Dendritic cell treated with granulocyte-macrophage colony-stimulating factor and Interleukin-4, amounts not matched to agents 40 ng/mL and 50 ng/mL, for 4 days (primary cell): ENCODE measurements around the gene AUTS2.

Experiments
- H3K27ac Mint-ChIP-seq: one replicate; pipeline ENCODE4 v1.8.0; 2022; ENCODE audit warnings: mild to moderate bottlenecking, mixed read lengths
- H3K27me3 Mint-ChIP-seq: one replicate; pipeline ENCODE4 v1.8.0; 2022; ENCODE audit warnings: mild to moderate bottlenecking, mixed read lengths
- H3K36me3 Mint-ChIP-seq: one replicate; pipeline ENCODE4 v1.8.0; 2022; ENCODE audit warnings: low read depth, mixed read lengths
- H3K4me1 Mint-ChIP-seq: one replicate; pipeline ENCODE4 v1.8.0; 2022; ENCODE audit warnings: low read depth, mixed read lengths
- H3K4me3 Mint-ChIP-seq: one replicate; pipeline ENCODE4 v1.8.0; 2022; ENCODE audit warnings: mild to moderate bottlenecking, moderate library complexity, mixed read lengths
- H3K9me3 Mint-ChIP-seq: one replicate; pipeline ENCODE4 v1.8.0; 2022; ENCODE audit warnings: mixed read lengths
- intact Hi-C: fragments of 100-400 bp; cut with micrococcal nuclease; formaldehyde crosslinking; loops from one replicate; pipeline ENCODE4 v1.15.0; 2022

Gene AUTS2

GRCh38 chr7:70472601-70473237, 874.4 kb downstream of the AUTS2 start:
- H3K27ac Mint-ChIP-seq = no peak overlapping the region
- H3K4me1 Mint-ChIP-seq = no peaks in the 10 kb centered on the region
- H3K4me3 Mint-ChIP-seq = no peak overlapping the region
- intact Hi-C loops = no loop called here
- H3K36me3 Mint-ChIP-seq = no peaks in the 10 kb centered on the region
- H3K27me3 Mint-ChIP-seq = no peaks in the 10 kb centered on the region
- no peaks in the 10 kb centered on the region for H3K9me3 Mint-ChIP-seq

- intact Hi-C loops = no loop called here
- no peaks in the 10 kb centered on the region for H3K9me3 Mint-ChIP-seq
- H3K27me3 Mint-ChIP-seq = no peaks in the 10 kb centered on the region
- H3K4me3 Mint-ChIP-seq = no peak overlapping the region
- H3K4me1 Mint-ChIP-seq = no peaks in the 10 kb centered on the region
- no peaks in the 10 kb centered on the region for H3K36me3 Mint-ChIP-seq
- H3K27ac Mint-ChIP-seq = no peak overlapping the region
These were observed 876.5 kb downstream of the AUTS2 start for GRCh38 chr7:70474639-70475234.

GRCh38 chr7:70477036-70478010, 879.0 kb downstream of the AUTS2 start:
- intact Hi-C loops = no loop called here
- no peak overlapping the region for H3K4me3 Mint-ChIP-seq
- no peaks in the 10 kb centered on the region for H3K4me1 Mint-ChIP-seq

GRCh38 chr7:70479153-70480021, 881.1 kb downstream of the AUTS2 start:
- no peak overlapping the region for H3K27ac Mint-ChIP-seq
- no peak overlapping the region for H3K4me3 Mint-ChIP-seq
- H3K27me3 Mint-ChIP-seq = no peaks in the 10 kb centered on the region
- H3K36me3 Mint-ChIP-seq = no peaks in the 10 kb centered on the region
- peaks cover 12% of the 10 kb centered on the region for H3K9me3 Mint-ChIP-seq
- intact Hi-C loops = no loop called here
- no peaks in the 10 kb centered on the region for H3K4me1 Mint-ChIP-seq

More at GRCh38 chr7:70477036-70478010, 879.0 kb downstream of the AUTS2 start:
- Mint-ChIP-seq H3K9me3 (peaks cover 10% of the 10 kb centered on the region), H3K36me3 (no peaks in the 10 kb centered on the region), H3K27me3 (no peaks in the 10 kb centered on the region), H3K27ac (no peak overlapping the region)

- Mint-ChIP-seq H3K36me3 (no peaks in the 10 kb centered on the region), H3K9me3 (peaks cover 26% of the 10 kb centered on the region), H3K4me1 (no peaks in the 10 kb centered on the region), H3K27me3 (no peaks in the 10 kb centered on the region), H3K27ac (no peak overlapping the region), H3K4me3 (no peak overlapping the region)
- intact Hi-C loops = no loop called here
These were observed 882.8 kb downstream of the AUTS2 start for GRCh38 chr7:70480927-70481569.

GRCh38 chr7:70481570-70482123, 883.4 kb downstream of the AUTS2 start:
- intact Hi-C loops = no loop called here
- H3K9me3 Mint-ChIP-seq = peaks cover 26% of the 10 kb centered on the region
- no peak overlapping the region for H3K27ac Mint-ChIP-seq
- H3K36me3 Mint-ChIP-seq = no peaks in the 10 kb centered on the region
- no peaks in the 10 kb centered on the region for H3K27me3 Mint-ChIP-seq
- no peaks in the 10 kb centered on the region for H3K4me1 Mint-ChIP-seq
- H3K4me3 Mint-ChIP-seq = no peak overlapping the region

- Mint-ChIP-seq H3K4me1 (no peaks in the 10 kb centered on the region), H3K36me3 (no peaks in the 10 kb centered on the region), H3K9me3 (peaks cover 34% of the 10 kb centered on the region), H3K27me3 (no peaks in the 10 kb centered on the region), H3K27ac (no peak overlapping the region), H3K4me3 (no peak overlapping the region)
- intact Hi-C loops = no loop called here
These were observed 886.0 kb downstream of the AUTS2 start for GRCh38 chr7:70484255-70484654.

- Mint-ChIP-seq H3K36me3 (no peaks in the 10 kb centered on the region), H3K27ac (no peak overlapping the region), H3K27me3 (no peaks in the 10 kb centered on the region), H3K4me1 (no peaks in the 10 kb centered on the region), H3K4me3 (no peak overlapping the region), H3K9me3 (peaks cover 31% of the 10 kb centered on the region)
- intact Hi-C loops = no loop called here
These were observed 888.7 kb downstream of the AUTS2 start for GRCh38 chr7:70486977-70487376.

- Mint-ChIP-seq H3K36me3 (no peaks in the 10 kb centered on the region), H3K4me1 (no peaks in the 10 kb centered on the region), H3K9me3 (peaks cover 31% of the 10 kb centered on the region), H3K27ac (no peak overlapping the region), H3K4me3 (no peak overlapping the region), H3K27me3 (no peaks in the 10 kb centered on the region)
- intact Hi-C loops = no loop called here
These were observed 889.2 kb downstream of the AUTS2 start for GRCh38 chr7:70487428-70487827.

GRCh38 chr7:70487886-70488285, 889.6 kb downstream of the AUTS2 start:
- Mint-ChIP-seq H3K4me1 (no peaks in the 10 kb centered on the region), H3K36me3 (no peaks in the 10 kb centered on the region), H3K27me3 (no peaks in the 10 kb centered on the region), H3K27ac (no peak overlapping the region), H3K4me3 (no peak overlapping the region), H3K9me3 (peaks cover 31% of the 10 kb centered on the region)
- intact Hi-C loops = no loop called here

- no peak overlapping the region for H3K27ac Mint-ChIP-seq
- no peaks in the 10 kb centered on the region for H3K4me1 Mint-ChIP-seq
- H3K27me3 Mint-ChIP-seq = no peaks in the 10 kb centered on the region
- no peak overlapping the region for H3K4me3 Mint-ChIP-seq
- H3K9me3 Mint-ChIP-seq = peaks cover 24% of the 10 kb centered on the region
- intact Hi-C loops = no loop called here
- H3K36me3 Mint-ChIP-seq = no peaks in the 10 kb centered on the region
These were observed 891.5 kb downstream of the AUTS2 start for GRCh38 chr7:70489813-70490212.

- H3K27ac Mint-ChIP-seq = no peak overlapping the region
These were observed 894.4 kb downstream of the AUTS2 start for GRCh38 chr7:70492625-70493024.

More at GRCh38 chr7:70492625-70493024, 894.4 kb downstream of the AUTS2 start:
- Mint-ChIP-seq H3K27me3 (no peaks in the 10 kb centered on the region), H3K4me1 (no peaks in the 10 kb centered on the region), H3K4me3 (no peak overlapping the region), H3K9me3 (peaks cover 9% of the 10 kb centered on the region), H3K36me3 (no peaks in the 10 kb centered on the region)
- intact Hi-C loops = no loop called here
